ENCODE results near the gene PODXL2. TPM values are rescaled to one million over a fixed set of nuclear protein-coding genes. Genes with fewer than 3 reads are reported as not detected.

PODXL2 gene
- total and polyA plus RNA-seq, 2 of the 8 experiments (the other 6 are each of a cell fraction or from before 2014, with no cell fraction given) = 27.6 to 31.6 TPM

DNA sequence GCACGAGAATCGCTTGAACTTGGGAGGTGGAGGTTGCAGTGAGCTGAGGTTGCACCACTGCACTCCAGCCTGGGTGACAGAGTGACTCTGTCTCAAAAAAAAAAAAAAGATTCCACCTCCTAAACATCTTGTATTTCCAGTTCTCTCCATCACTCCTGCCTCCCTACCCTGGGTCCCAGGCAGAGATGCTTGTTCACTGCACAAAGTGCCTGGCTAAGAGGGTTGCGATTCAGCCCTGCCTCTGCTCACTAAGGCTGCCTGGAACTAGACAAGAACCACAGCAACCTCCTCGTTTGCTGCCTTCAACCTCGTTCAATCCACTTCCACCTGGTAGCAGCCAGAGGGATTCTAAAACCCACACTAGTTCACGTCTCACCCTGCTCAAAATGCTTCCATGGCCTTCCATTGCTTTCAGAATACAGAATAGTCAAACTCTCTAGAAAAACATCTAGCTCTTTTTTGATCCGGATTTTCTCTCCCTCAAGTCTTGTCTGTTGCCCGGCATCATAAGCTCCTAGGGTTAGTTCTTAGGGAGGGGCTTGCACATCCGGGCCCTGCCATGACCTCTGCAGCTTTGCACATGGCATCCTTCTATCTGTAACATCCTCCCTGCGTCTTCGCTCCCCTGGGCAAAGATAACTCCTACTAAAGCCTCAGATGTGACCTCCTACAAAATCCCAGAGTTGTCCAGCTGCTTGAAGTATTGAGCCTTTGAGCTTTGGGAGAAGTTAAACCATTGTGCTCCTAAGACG lies 31.8 kb upstream of the PODXL2 start:
- ChIA-PET CTCF (ENCODE audit: partially characterized antibody) (interaction anchor here (0.7 to 3.3 kb wide), 9 partner anchors 9 to 541 kb away, joined by 3 to 13 read pairs (median 3); no protein-coding TSS in a partner anchor), POLR2A (ENCODE audit: partially characterized antibody) (interaction anchor here (0.9 to 10.3 kb wide), 14 partner anchors 8 to 501 kb away, joined by 3 to 175 read pairs (median 10); partner anchors contain the start of genes PODXL2 and TPRA1)
- H3K4ac ChIP-seq (replicated peaks; ENCODE audit: insufficient read length, low read depth, low read length) = peak overlapping the region; percentile 32
- no peak overlapping the region for H3K56ac ChIP-seq (replicated peaks; ENCODE audit: insufficient read length, low read depth, low read length)
- DNase-seq (ENCODE audit: low read depth in 1 of 2, low spot score in 2 of 2) (no peak), FAIRE-seq (no peak)
- no peak overlapping the region for H2BK120ac ChIP-seq (replicated peaks; ENCODE audit: low read depth, low read length)
- WGBS, 2 experiments (ENCODE audit: extremely low coverage in 1 of 2, insufficient coverage in 1 of 2, insufficient read length in 1 of 2, insufficient replicate concordance in 2 of 2, low coverage in 1 of 2, low lambda C conversion rate in 2 of 2, missing lambda C conversion rate in 1 of 2) = 76% methylated on average over 12 of the region's 12 CpGs; no CpG with 5 or more reads in 1 of the 2 experiments
- H4K5ac ChIP-seq (ENCODE audit: insufficient read length, low read depth, low read length) = no peak overlapping the region
- H2BK5ac ChIP-seq (ENCODE audit: low read depth, low read length) = no peak overlapping the region
- no peak overlapping the region for H3K23ac ChIP-seq (ENCODE audit: insufficient read length)
- no peak overlapping the region for H2AK5ac ChIP-seq (ENCODE audit: low read depth, low read length)
- H3K36me3 ChIP-seq (ENCODE audit: control insufficient read depth in 2 of 4, insufficient read depth in 4 of 4, low read length in 3 of 4) = peaks cover 16 to 33% (median 21%) of the 10 kb centered on the region in 4 experiments
- H3K23me2 ChIP-seq (ENCODE audit: low read depth, low read length) = peaks cover 5% of the 10 kb centered on the region; the same call in 1 of the 2 replicates
- H2BK15ac ChIP-seq (ENCODE audit: low read length) = no peak overlapping the region; the same call in 1 of the 2 replicates
- no peak overlapping the region for H4K8ac ChIP-seq (ENCODE audit: extremely low read depth, insufficient read depth, low read length)
- H2BK12ac ChIP-seq (ENCODE audit: low read depth, low read length) = no peak overlapping the region
- H3K18ac ChIP-seq (ENCODE audit: extremely low read depth, low read length) = no peak overlapping the region
- no peak overlapping the region for H3K14ac ChIP-seq (ENCODE audit: insufficient read length)
- no peaks in the 10 kb centered on the region for H3K9me3 ChIP-seq (ENCODE audit: insufficient read depth in 2 of 2, low read depth in 1 of 2, low read length in 1 of 2)
- H3K9ac ChIP-seq (replicated peaks in 1 of 4; ENCODE audit: extremely low read depth in 1 of 4, low read depth in 3 of 4, low read length in 3 of 4) = no peak overlapping the region
- H3K79me1 ChIP-seq (ENCODE audit: low read depth, low read length) = peaks cover 11% of the 10 kb centered on the region; the same call in 1 of the 2 replicates
- H4K91ac ChIP-seq (replicated peaks; ENCODE audit: insufficient read length, low read length) = peak overlapping the region; percentile 66
- no peak overlapping the region for H2BK20ac ChIP-seq (ENCODE audit: low read length)
- H3K79me2 ChIP-seq (ENCODE audit: control insufficient read depth in 1 of 2, insufficient read depth in 2 of 2, low read length in 2 of 2) = peaks cover 16 to 39% of the 10 kb centered on the region in 2 experiments
- peak overlapping the region; percentile 82 to 98 for H3K4me2 ChIP-seq (ENCODE audit: insufficient read depth in 1 of 2, low read depth in 2 of 2, low read length in 2 of 2)
- H3K27ac ChIP-seq (ENCODE audit: low read depth, low read length) = no peak overlapping the region
- H2AFZ ChIP-seq (ENCODE audit: low read length) = no peak overlapping the region
- H3K4me1 ChIP-seq (replicated peaks in 1 of 4; ENCODE audit: control insufficient read depth in 3 of 4, insufficient read depth in 4 of 4, low read length in 3 of 4) = peaks cover 9 to 12% (median 9%) of the 10 kb centered on the region in 4 experiments
- H3K27me3 ChIP-seq (replicated peaks in 1 of 4; ENCODE audit: control insufficient read depth in 3 of 4, extremely low read depth in 1 of 4, insufficient read depth in 3 of 4, low read length in 3 of 4) = no peaks in the 10 kb centered on the region
- peaks cover 0 to 4% of the 10 kb centered on the region in 2 experiments for H4K20me1 ChIP-seq (replicated peaks in 1 of 2; ENCODE audit: control insufficient read depth in 1 of 2, insufficient read depth in 2 of 2, low read length in 2 of 2)
- H3K4me3 ChIP-seq (ENCODE audit: extremely low read depth in 1 of 4, insufficient read depth in 2 of 4, low read depth in 3 of 4, low read length in 4 of 4) = peak overlapping the region in 2 of 4 experiments; percentile 2 to 78; a peak in 4 of 8 replicates
- no peak for TF ChIP-seq EGR1 (IDR thresholded peaks at IDR 0.05; ENCODE audit: borderline replicate concordance, low read depth, low read length)
- no peak for TF ChIP-seq GABPA (IDR thresholded peaks at IDR 0.05; ENCODE audit: borderline replicate concordance, insufficient read depth, low read length)
- TF ChIP-seq SP1 (IDR thresholded peaks at IDR 0.05; ENCODE audit: low read depth, low read length) = no peak
- TF ChIP-seq HDAC2 (IDR thresholded peaks at IDR 0.05; ENCODE audit: borderline replicate concordance in 1 of 2, low read depth in 2 of 2, low read length in 2 of 2) = no peak
- no peak for TF ChIP-seq TEAD4 (IDR thresholded peaks at IDR 0.05; ENCODE audit: low read depth, low read length)
- no peak for TF ChIP-seq RBBP5 (IDR thresholded peaks at IDR 0.05; ENCODE audit: borderline replicate concordance, low read depth, low read length)
- no peak for TF ChIP-seq NANOG (IDR thresholded peaks at IDR 0.05; ENCODE audit: insufficient read depth, low read depth, low read length, poor library complexity, severe bottlenecking)
- no peak for TF ChIP-seq RFX5 (IDR thresholded peaks at IDR 0.05; ENCODE audit: borderline replicate concordance, low read depth, low read length)
- no peak for TF ChIP-seq EP300 (IDR thresholded peaks at IDR 0.05; ENCODE audit: borderline replicate concordance in 1 of 2, low read depth in 2 of 2, low read length in 2 of 2)
- TF ChIP-seq YY1 (IDR thresholded peaks at IDR 0.05; ENCODE audit: low read depth, low read length) = no peak
- no peak for TF ChIP-seq JUN (IDR thresholded peaks at IDR 0.05; ENCODE audit: low read depth, low read length)

Data from H1 (cell line).